T follicular helper cell (primary cell): ENCODE results near the gene UNC13A.
A peak's percentile ranks its signal among the peaks of the same experiment; 100 is the strongest.

Source experiments
- DNase-seq: peaks from one replicate; pipeline ENCODE4 v3.0.0-alpha.2; 2020; ENCODE audit warnings: low read depth

UNC13A gene

GRCh38 chr19:17626456-17627015 is 61.6 kb downstream of the UNC13A start:
- no peak for DNase-seq

- no peak for DNase-seq
Measured at GRCh38 chr19:17625980-17626379, 62.2 kb downstream of the UNC13A start.

GRCh38 chr19:17625043-17625442 is 63.1 kb downstream of the UNC13A start:
- DNase-seq, result no peak

- no peak for DNase-seq
Measured at GRCh38 chr19:17624314-17624991, 63.7 kb downstream of the UNC13A start.

- DNase-seq, result no peak
Measured at GRCh38 chr19:17623224-17623935, 64.8 kb downstream of the UNC13A start.

- DNase-seq, result no peak
Measured at GRCh38 chr19:17620696-17621095, 67.5 kb downstream of the UNC13A start.

GRCh38 chr19:17618936-17619335 is 69.2 kb downstream of the UNC13A start:
- no peak for DNase-seq

- no peak for DNase-seq
Measured at GRCh38 chr19:17618281-17618903, 69.8 kb downstream of the UNC13A start.

- no peak for DNase-seq
Measured at GRCh38 chr19:17617807-17618192, 70.4 kb downstream of the UNC13A start.

- no peak for DNase-seq
Measured at GRCh38 chr19:17616961-17617806, 71.0 kb downstream of the UNC13A start.

GRCh38 chr19:17616686-17616960 is 71.5 kb downstream of the UNC13A start:
- no peak for DNase-seq

GRCh38 chr19:17615889-17616685 is 72.1 kb downstream of the UNC13A start:
- no peak for DNase-seq

- no peak for DNase-seq
Measured at GRCh38 chr19:17614476-17614875, 73.7 kb downstream of the UNC13A start.

GRCh38 chr19:17611462-17612244 is 76.5 kb downstream of the UNC13A start:
- no peak for DNase-seq

- no peak for DNase-seq
Measured at GRCh38 chr19:17610384-17610783, 77.8 kb downstream of the UNC13A start.

- no peak for DNase-seq
Measured at GRCh38 chr19:17607936-17608335, 80.2 kb downstream of the UNC13A start.

- DNase-seq, result no peak
Measured at GRCh38 chr19:17606590-17607185, 81.5 kb downstream of the UNC13A start.

GRCh38 chr19:17605761-17606589 is 82.2 kb downstream of the UNC13A start:
- peak; percentile 80 for DNase-seq

GRCh38 chr19:17605117-17605516 is 83.0 kb downstream of the UNC13A start:
- DNase-seq, result no peak
